GM21447 (cell line): ENCODE measurements around the gene BARHL1.

Source experiments
- ATAC-seq: cut with Tn5 transposase; IDR thresholded peaks from one replicate; pipeline ENCODE4 v1.9.1; 2021; ENCODE audit not compliant: unreplicated experiment

The BARHL1 gene

GRCh38 chr9:132610661-132611060 is 28.3 kb downstream of the BARHL1 start:
- no peak for ATAC-seq

DNA sequence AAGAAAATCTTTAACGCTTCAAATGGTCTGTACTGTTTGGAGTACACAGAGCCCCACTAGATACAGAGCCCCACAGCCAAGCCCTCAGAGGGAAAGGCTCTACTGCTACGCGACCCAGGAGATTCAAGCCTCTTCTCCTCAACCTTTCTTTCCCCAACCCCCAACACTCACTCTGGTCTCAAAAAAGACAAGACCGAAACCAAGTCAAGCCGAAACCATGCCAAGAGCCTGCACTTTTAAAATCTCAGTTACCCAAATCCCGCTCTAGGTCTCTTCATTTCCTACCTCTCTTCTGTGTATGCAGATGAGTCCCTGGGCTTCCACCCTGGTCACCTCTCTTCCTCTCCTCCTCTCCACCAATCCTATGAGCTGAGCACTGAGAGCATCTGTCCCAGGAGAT is 31.9 kb downstream of the BARHL1 start:
- ATAC-seq = no peak

DNA sequence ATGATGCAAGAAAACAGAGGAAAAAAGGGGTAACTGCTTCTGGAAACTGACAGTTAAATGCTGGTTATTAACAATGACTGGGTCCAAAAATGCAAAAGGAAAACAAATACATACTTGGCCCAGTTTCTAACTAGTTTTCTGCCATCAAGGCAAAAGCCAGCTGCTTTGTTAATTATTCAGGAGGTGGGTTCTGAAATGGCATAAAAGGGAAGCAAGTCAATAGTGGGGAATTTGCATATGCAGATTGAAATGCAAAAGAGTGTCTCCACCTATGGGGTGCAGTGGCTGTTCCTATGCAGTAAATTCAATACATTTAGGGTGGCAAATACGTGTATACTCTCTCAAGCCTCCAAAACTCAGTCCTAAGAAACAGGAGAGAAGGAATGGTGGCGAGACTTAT is 33.4 kb downstream of the BARHL1 start:
- no peak for ATAC-seq

DNA sequence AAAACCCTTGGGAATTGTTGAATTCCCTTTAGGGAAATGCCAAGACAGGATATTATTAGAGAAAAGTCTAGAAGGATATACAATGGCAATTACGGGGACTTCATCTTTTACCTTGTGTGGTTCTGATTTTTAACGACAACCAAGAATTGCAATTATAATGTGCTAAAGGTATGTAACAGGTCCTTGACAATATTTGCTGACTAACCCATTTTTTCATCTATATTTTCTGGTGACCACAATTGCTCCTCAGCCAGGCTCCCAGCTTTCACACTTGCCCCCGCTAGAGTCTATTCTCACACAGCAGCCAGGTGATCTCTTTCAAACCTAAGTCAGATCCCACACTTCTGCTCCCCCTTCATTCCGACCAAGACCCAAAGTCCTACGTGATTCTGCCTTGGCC is 34.3 kb downstream of the BARHL1 start:
- no peak for ATAC-seq

GRCh38 chr9:132622159-132622558 is 39.8 kb downstream of the BARHL1 start:
- no peak for ATAC-seq

DNA sequence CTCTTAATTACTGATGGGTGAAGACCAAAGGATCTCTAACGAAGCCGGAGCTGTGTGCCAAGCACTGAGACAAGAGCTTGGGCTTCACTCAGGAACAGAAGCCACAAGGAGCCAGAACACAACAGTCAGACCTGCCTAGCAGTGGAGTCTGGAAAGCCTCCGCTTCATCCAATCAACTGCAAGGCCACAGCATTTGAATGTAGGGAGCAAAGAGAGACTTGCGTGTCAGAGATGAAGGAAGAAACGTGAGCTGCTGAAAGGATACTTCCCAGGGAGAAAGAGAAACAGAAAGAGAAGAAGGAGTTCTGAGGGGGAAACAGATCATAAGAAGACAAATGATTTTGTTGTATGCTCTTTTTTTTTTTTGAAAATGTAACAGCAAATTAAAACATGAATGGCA is 43.9 kb downstream of the BARHL1 start:
- no peak for ATAC-seq

DNA sequence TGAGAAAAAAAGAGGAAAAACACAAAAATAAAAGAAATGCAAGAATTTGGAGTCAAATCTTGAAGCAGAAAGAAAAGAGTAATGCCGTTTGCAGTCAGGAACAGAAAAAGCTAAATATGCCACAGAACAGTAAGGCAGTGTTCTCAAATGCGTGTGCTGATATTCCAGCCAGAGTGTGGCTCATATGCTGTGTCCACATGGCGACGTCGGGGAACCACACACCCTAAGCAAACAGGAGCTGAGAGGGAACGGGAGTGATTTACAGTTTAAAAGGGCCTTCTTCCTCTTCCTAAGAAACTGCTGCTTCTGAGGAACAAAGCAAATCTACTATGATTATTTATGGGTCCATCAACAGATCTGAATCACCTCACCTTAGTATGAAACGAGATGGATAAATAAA is 44.7 kb downstream of the BARHL1 start:
- ATAC-seq = no peak

- no peak for ATAC-seq
Measured at GRCh38 chr9:132627594-132627993, 45.2 kb downstream of the BARHL1 start.

DNA sequence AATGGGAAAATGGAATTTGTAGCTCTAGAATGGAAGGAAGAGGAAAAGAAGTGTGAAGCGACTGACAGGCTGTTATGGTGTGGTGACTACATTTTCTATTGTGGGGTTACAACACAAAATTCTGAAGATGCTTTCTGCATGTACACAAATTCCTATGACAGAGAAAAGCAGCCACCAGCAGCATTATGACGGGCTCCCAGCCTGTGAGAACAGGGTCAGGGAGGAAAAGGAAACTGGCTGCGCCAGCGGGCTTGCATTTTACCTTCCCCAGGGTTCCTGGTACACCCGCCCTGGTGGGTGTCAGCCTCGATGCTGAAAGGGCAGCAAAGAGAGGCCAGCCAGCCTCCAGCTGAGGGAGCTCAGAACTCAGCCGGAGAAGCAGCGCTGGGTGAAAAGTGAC is 46.3 kb downstream of the BARHL1 start:
- ATAC-seq = no peak

GRCh38 chr9:132630116-132630515 is 47.7 kb downstream of the BARHL1 start:
- no peak for ATAC-seq

GRCh38 chr9:132630811-132631210 is 48.4 kb downstream of the BARHL1 start:
- no peak for ATAC-seq

DNA sequence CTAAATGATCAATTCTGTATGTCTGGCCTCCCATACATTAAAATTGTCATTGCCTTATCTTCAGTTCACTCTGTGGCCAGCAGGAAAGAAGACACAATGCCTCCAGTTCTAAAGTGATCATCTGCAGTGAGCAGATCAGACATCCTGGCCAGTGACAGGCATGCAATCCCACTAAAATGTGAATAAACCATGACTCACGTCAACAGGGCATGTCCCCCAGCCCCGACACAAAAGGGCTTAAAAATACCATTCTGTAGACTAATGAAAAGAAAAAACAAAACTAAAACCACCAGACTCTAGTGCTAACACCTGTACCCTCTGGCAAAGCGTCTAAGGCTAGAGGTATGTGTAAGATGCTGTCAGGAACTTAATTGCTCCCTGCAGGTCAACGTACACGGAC is 48.9 kb downstream of the BARHL1 start:
- no peak for ATAC-seq

- ATAC-seq = no peak
Measured at GRCh38 chr9:132631685-132632084, 49.3 kb downstream of the BARHL1 start.

GRCh38 chr9:132632413-132633129 is 50.2 kb downstream of the BARHL1 start:
- no peak for ATAC-seq

- no peak for ATAC-seq
Measured at GRCh38 chr9:132634327-132634726, 51.9 kb downstream of the BARHL1 start.

DNA sequence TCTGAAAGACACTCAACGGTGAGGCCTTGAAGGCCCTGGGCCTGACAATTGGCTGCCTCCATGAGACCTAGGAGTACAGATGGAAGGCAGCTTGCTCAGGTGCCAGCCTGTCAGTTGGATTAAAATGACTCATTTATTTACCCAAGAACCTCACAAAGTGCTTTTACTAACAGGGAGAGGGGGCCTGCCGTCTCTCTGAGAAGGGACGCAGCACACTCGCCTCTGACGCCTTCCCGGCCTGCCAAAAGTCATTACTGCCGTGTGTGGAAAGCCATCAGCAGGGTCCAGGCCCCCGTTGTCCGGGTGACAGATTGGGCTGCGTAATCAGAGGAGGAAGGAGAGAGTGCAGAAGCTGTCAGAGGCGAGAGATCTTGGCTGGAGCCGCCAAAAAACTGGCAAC is 54.9 kb downstream of the BARHL1 start:
- ATAC-seq = no peak

- no peak for ATAC-seq
Measured at GRCh38 chr9:132637801-132638200, 55.4 kb downstream of the BARHL1 start.

DNA sequence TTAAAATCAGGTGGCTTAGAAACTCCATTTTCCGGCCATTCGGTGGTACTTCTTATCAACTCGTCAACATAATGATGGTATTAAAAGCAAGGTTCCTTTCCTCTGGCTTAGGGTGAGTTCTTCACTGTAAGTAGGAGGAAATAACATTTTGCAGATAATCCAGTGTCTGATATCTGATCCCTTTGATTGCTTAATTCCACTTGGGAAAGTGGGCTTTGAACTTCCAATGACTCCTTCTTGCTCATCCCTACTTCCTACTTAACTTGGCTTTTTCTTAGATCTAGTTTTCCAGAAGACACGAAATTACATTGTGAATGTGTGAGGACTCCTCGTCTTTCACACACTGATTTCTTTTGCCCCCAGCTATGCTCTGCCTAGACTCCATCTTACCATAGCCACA is 55.8 kb downstream of the BARHL1 start:
- ATAC-seq = no peak

DNA sequence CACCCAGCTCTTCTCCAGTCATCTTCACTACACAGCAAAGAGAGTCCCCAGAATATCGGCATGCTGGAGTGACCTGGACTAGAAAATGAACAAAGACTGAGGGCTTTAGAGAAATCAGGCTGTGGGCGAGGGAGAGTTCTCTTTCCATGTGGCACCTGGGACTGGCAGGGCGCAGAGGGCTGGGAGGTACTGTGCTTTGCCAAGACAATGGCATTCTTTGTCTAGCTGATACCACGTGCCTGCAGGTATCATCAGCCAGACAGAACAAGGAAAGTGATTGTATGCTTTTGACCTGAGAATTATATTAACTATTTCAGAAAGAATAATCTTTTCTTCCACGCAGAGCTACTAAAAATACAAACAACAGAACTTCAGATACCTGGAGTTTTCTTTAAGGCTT is 56.9 kb downstream of the BARHL1 start:
- ATAC-seq = no peak
